ENCODE measurements around the gene DENND1A.
"Not testable (repeated sequence)": the region's sequence is repeated elsewhere in the genome, so short reads cannot be mapped to it uniquely, and the experiment has no call there.

DENND1A gene

DNA sequence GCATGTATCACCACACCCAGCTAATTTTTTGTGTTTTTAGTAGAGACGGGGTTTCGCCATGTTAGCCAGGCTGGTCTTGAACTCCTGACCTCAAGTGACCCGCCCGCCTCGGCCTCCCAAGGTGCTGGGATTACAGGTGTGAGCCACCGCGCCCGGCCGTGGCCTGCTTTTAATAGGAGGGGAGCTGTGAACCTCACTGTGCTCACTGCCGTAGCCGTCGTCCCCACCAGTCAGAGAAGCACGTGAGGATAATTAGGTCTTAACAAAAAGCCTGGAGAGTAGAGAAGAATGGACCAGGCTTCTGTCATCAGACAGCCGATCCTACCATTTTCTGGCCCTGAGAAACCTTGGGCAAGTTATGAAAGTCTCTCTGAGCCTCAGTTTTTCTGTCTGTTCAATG, 531.0 kb downstream of the DENND1A start:
- DNase-seq: not testable (repeated sequence)

DNA sequence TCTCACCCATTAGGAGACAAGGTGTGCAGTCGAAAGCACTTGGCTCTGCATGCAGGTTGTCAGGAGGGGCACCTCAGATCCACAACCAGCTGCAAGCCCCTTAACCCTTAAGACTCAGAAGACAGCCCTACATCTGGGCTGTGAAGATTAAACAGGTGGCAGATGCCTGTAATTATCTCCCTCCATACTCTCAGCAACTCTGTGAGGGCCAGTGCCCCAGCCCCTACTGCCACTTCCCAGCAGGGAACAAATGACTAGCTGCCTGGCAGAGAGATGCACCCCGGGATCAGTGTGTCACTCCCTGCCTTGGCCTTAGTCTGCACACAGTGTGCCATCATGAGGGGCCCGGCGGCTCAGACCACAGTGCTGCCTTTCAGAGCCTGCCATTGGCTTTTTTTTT, 532.0 kb downstream of the DENND1A start:
- no peak for DNase-seq

DNA sequence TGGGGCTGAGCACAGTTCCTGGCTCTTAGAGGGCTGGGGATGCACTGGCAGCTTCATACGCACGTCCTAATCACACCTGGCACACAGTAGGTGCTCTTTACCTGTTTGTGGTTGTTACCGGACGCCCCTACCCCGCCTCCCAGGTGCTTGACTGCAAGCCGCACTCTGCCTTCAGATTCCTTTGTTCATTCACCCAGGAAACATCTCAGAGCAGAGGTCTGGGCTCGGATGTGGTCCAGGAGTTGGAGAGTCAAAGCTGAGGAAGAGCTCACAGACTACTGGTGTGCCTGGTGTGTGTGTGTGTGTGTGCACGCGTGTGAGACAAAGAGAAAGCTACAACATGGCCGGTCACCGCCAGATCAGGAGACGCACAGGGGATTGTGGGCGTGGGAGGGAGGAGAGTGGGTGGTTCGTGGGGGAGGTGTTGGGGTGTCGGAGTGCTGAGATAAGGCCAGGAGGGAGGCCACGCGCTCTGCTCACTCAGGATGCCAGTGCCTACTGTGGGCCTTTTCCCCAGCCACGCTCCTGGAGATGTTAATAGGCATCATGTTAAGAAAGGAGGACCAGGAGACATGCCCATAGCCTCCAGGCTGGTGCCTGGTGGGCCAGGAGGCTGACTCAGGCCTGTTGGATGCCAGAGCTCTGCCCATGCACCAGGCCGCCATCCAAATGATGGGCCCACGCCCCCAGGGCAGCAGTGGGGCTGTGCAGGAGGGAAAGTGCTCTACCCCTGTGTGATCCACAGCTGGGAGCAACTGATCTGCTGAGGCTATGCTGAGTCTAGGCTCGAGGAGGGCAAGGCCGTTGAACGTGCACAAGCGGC, 534.0 kb downstream of the DENND1A start:
- DNase-seq: no peak

DNA sequence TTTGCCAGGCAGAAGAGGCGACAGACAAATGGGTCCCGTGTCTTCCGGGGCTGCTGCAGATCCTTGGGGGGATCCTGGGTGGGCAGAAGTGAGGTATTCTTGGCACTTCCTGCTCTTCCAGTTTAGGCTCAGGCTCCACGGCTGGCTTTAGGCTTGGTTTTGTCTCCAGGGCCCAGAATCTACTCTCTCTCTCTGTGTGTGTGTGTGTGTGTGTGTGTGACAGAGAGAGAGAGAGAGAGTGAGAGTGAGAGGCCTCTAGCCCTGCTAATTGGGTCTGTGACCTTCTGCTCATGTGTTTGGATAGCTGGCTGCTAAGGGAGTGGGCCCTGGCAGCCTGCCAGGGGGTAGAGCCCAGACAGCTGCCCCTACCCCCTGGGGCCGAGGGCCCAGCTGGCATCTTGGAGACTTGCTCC, 534.6 kb downstream of the DENND1A start:
- DNase-seq: no peak

DNA sequence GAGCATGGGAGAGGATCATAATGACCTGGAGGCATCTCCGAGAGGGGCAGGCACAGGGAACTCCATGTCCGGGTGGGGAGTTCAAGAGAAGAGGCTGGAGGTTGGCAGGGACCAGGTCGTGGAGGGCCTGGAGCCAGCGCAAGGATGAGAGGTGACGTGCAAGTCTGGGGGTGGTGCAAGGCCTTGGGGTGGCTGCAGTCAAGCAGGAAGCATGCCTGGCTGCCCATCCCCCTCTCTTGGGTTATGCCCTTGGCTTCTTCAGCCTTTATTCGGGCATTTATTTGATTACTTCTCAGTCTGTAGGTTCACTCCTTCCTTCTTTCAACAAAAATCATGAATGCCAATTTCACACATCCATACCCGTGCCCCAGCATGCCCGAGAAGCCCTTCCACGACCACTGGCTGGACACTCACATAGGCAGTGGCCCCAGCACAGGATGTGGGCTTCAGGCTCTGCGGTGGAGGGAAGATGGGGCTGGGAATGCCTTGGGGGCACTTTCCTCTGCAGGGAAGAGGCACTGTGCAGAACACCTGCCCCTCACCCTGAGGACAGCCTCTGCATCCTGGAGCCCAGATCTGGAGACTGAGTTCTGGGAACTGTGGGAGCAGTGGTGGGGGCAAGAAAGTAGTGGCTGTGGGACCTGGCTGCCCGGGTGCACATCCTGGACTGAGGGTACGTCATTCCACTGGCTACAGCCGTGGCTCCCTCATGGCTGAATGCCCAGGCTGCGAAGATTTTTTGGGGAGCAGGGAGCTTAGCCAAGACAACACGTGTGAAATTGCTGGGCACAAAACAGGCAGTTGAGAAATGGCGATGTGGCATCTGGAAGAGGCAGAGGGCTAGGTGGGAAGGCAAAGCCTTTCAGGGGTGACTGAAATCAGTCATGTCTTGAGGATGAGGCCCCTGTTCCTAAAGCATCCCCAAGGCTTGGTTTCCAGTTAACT, 535.4 kb downstream of the DENND1A start:
- no peak for DNase-seq

DNA sequence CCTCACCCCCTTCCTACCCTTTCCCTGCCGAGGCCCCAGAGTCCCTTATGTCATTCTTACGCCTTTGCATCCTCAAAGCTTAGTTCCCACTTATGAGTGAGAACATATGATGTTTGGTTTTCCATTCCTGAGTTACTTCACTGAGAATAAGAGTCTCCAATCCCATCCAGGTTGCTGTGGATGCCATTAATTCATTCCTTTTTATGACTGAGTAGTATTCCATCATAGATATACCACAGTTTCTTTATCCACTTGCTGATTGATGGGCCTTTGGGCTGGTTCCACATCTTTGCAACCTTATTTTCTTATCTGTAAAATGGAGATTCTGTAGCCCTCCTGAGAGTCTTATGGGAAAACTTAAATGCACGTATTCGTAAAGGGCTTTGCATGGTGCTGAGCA, 537.1 kb downstream of the DENND1A start:
- DNase-seq: no peak

DNA sequence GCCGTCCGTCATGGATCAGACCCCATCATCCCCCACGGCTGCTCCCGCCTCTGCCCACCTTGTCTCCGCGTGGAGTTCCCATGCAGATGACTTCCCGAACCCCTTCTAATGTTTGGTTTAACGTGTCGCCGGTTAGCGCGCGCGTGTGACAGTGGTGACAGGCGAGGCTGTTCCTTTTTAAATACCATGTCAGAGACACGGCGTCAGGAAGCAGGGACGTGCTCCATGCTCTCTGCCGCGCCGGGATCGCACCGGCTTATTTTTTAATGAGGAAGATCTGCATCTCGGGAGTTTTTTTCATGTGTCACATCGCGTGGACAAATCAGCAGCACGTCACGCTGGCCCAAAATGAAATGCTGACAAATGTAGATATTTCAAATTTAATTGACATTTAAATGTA, 538.0 kb downstream of the DENND1A start:
- no peak for DNase-seq

DNA sequence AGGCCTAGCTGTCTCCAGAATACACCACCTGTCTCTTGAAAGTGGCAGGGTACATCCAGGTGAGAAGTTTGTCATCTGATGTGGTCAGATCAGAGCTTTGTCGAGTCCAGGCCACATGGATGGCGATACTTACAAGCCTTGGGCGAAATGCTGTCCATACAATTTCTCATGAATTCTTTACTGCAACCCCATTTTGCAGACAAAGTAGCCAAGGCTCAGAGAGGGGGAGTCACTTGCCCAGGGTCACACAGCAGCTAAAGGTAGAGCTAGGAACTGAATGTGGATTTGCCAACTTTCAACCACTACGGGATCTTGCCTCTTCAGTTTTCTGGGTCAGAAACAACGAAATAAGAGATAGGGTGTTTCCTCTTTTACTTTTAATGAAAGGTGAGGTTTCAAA, 538.7 kb downstream of the DENND1A start:
- no peak for DNase-seq

DNA sequence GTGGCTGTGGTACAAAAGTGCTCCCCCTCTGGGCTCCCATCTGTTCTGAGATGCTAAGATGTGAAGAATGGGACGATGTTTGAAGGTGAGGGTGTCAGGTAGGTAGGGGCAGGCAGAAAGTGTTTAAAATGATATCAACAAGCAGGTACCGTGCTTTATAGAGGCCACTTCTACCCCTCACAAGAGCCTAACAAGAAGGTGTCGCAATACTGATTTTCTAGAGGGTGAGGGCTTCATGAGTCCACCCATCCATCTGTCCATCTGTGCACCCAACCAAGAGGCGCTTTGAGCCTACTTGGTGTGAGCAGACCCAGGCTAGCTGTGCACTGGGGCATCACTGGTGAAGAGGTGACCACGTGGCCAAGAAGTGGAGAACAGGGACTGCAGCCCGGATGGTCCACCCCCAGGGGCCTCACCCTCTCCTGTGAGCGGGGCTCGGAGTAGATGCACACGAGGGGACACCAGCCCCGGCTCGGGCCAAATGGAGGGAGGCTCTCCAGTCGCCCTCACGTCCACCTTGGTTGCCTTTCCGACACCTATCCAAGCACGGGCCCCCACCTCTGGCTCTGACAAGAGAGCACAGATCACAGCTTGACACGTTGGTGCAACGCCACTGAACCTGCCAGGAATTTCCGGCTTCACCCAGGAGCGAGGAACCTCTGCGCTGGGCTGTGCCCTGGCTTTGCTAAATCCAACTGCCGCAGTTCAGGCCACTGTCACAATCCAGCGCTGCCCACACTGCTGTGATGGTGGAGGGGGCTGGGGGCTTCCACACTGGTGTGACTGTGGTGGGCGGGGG, 539.4 kb downstream of the DENND1A start:
- DNase-seq: no peak

DNA sequence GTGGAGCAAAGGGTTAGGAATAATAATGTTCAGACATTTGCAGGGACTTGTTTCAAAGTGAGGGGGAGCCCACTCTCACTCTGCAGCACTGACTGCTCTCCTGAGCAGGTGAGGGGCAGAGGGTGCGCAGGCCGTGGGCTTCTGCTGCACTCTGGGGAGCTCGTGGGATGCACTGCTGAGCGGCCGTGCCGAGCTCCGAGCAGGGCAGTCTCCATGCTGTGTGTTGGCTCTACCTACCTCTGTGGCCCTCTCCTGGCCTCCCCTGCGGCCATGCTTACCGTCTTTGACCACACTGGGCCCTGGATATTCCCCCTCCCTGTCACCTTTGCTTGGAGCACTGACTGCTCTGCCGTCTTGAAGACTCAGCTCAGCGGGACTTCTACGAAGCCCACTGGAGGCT, 540.2 kb downstream of the DENND1A start:
- no peak for DNase-seq

DNA sequence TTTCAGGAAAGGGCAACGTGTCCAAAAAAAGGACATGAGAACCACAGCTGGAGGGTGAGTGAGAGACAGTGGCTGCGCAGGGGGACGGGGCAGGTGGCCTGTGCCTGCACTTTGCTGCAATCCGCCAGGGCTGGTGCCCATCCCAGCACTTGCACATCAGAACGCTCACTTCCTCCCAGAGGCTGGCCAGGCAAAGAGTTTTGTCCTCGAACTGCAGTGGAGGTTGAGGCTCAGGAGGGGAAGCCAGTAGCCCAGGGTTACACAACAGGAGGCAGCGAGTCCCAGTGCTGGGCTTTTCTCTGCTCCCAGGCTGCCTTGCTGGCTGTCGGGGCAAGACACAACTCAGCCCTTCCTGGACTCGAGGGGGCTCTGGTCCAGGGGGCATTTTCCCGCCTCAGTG, 540.9 kb downstream of the DENND1A start:
- no peak for DNase-seq

DNA sequence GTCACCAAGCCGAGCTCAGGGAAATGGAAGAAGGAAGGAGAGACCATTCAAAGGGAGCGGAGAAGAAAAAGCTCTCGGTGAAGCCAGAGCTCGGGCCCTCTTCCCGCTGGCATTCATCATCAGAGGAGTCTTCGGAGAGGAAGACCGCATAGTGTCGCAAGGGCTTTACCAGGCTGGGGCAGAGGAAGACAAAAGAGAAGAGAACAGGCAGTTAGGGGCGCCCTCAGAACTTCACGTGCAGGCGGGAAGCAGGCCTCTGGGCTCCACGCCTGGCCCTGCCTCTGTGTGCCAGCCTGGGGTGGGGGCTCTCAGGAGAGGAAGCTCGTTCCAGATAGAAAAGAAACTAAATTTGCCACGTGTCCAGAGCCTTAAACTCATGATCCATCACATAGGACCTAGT, 542.2 kb downstream of the DENND1A start:
- DNase-seq: no peak

DNA sequence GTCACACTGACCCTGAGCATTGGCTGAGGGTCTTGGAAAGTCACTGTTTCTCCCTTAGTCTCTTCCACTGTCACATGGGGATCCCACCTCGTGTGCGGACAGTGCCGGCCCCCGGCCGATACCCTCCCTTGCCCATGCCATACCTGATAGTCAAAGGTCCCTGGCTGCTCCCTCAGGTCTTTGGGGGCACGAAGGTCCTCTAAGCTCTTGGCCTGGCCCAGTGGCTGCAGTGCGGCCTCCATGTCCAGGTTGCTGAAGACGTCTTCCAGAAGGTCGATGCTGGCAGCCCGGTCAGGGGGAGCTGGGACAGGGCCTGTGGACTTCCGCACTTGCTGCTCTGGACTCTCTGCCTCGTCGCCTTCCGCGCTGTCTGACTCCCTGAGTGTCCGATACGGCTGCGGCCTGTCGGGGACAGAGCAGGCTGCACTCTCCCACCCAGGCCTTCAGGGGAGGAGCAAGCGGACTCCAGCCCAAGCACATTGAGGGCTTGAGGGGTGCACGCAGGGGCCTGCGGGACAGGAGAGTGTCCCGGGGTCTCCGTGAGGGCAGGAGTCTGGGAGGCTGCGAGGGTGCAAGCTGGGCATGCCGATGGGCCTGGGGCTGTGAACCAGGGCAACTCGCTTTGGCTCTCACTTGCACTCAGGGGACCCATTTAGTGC, 546.3 kb downstream of the DENND1A start:
- DNase-seq: no peak

DNA sequence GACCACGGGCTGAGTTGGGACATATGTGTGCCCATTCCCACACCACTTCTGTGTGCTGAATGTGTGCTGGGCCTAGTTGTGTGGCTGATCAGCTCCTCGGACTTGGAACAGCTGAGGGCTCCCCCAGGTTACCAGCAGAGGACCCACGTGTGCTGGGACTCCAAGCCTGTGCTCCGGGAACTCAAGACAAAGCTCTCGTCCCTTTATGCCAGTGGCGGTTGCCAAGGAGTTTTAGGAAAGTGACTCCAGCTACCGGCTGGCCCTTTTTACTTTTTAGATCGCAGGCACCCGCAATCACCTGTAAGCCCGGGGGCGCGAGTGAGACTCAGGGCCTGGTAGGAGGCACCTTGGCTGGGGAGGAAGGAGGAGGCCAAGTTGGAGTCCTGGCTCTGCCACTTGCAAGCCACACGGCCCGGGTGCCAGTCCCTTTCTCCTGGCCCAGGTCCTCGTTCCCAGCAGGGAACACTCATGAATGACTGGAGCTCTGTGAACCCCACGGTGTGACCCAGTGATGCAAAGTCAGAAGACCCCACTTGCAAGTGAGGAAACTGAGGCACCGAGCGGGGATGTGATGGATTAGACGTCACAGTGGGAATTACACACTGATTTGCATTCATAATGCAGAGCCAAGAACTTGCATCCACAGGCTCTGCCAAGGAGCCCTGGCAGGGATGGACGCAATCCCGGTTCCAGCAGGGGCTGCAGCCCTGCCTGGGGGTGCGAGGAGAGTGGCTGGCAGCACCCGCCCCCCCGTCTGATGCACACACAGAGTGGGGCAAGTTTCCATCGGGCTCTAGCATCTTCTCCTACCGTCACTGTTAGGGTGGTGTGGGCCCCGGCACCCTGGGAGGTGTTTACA, 547.0 kb downstream of the DENND1A start:
- no peak for DNase-seq

DNA sequence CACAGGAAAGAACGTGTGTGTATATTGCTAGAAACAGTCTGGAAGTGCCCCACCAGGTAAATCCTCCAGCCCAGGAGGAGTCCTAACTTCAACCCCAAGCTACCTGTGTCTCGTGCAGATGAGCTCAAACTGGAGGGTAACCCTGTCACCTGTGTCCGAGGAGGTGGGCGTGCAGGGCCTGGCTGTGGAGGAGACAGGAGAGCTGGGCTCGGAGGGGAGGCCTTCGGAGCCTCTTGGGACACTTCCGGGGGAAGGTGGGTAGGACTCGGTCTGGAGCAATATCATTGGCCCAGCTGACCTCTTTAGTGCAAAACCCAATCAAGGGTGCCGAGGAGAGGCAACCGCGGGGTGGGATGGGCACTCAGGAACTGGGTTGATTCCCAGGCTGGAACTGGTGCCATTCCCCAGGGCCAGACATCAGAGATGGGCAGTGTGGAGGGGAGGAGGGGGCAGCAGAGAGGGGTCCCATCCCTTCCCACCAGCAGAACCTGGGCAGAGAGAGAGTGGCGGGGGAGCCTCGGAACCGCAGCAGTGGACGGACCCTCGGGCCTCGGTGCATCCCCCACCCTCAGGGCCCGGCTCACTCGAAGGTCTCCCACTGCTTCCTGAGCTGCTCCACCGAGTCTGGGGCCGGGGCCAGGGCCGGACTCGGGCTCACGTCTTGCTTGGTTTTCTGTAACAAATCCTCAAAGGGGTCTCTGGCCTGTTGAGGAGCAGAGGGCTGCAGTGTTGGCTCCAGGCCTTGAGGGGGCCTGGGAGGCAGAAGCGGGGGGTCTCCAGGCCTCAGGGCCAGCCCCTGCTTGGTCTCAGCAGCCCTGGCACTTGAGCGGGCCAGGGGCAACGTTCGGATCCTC, 548.8 kb downstream of the DENND1A start:
- DNase-seq: no peak

DNA sequence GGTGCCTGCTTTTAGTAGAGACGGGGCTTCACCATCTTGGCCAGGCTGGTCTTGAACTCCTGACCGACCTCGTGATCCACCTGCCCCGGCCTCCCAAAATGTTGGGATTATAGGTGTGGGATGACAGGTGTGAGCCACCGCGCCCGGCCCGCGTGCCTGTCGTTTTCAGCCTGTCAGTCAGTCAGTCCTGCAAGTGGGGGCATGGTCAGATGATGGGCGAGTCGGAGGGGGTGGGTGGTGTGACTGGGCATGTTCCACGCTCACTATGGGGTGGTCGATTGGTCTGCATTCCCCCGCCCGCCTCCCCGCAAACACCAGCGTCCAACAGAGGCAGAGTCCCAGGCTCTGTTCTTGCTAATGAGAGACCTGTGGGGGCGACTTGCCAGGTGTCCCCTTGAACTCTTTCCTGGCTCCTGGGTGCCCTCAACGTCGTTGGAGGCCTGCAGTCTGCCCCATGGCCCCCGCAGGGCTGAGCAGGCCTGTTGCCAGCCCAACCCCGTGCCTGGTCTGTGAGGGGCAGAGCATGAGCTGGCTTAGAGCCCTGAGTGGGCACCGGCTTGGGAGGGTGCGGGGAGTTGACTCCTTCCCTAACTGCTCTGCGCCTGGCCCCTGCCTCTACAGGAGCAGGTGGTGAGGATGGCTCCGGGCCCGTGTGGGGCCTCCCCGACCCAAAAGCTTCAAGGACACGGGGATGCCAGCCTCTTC, 550.8 kb downstream of the DENND1A start:
- DNase-seq: no peak

DNA sequence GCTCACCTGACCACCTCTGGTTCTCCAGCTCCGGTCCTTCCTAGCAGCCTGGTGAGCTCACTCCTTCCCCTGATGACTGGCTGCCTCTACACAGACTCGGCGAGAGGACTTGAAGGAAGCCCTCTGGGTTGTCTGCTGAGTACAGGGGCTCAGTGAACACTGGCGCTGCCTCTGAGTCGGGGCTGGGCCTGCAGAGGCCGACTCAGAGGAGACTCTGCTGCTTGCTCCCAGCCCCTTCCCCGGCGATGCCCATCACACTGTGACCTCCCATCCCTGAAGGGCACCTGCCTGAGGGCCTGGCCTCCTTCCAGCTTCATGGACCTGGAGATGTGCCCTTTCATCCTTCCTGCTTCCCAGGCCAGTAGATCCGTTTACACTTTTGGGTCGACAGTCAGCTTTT, 551.9 kb downstream of the DENND1A start:
- DNase-seq: no peak

DNA sequence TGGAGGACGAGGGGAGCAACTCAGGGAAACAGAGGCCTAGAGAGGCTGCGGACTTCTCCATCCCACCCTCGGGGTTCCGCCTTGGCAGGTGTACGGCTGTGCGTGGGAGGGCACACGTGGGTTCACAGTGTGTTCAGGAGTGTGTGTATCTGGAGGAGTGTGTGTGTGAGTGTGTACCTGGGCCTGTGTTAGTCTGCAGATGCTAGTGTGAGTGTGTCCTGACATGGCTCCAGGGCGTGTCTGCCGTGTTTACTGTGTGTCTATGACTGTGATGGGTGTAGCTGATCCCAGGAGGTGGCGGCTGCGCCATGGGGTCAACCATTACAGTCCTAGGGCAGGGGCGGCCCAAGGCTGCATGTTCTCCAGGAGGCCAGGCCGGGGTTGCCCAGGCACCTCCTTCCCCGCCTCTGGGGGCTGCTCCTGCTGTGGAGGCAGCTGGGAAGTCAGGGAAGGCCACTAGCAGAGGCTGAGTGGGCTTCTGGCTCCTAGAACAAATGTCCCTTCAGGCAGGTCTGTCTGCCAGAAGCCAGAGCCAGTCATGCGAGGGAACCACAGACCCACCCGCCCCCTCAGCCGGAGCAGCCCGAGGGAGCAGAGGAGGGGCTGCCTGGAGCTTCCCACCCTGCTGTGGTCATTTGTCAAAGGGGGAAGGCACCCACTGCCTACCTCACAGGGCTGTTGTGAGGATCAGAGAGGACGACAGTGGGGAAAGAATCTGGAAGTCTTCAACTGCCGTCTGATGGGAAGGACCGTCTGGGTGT, 552.5 kb downstream of the DENND1A start:
- no peak for DNase-seq
